ENCODE data around the gene HERC2. TPM values are rescaled to one million over a fixed set of nuclear protein-coding genes. Genes with fewer than 3 reads are reported as not detected.

HERC2 gene
- total RNA-seq, 1 experiment from 2014 or later = 69.7 TPM

DNA sequence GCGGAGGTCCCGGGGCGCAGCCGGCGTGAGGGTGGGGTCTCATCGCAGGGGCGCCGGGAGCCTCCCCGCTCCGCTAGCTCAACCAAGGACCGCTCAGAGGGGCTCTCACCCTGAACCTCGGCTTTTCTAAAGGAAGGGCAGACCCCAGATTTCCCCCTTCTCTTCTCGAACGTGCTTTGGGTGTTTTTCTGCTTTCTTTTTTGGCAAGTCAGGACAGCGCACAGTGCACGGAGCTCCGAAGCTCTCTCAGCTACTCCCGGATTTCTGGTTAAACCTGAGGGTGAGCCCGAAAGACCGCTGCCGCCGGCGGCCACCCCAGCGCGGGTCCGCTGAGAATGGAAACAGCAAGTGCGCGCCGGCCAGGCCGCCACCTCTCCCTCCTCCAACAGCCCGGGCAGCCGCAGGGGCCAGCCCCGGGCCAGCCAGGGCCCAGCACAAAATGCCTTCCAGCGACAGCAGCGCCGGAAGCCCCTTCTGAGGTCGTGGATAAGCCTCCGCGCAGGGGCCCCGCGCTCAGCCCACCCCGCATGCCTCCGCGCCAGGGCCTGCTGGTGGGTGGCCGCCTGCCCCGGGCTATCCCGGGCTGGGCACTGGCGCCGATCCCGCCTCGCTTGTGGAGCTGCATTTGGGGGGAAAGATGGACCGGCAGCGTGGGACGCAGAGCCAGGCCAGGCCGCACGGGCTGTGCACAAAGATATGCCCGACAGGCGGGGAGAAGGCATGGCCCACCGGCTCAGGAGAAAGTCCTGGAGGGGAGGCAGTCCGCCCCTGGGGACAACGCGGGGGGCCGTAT, 214.7 kb downstream of the HERC2 start:
- intact Hi-C loops (cut with micrococcal nuclease; ENCODE audit: unreplicated experiment) = no loop called here
- H3K4me3 ChIP-seq (ENCODE audit: low read depth in 2 of 2, low read length in 2 of 2) = no peak overlapping the region
- DNase-seq (ENCODE audit: low read depth, low spot score) (no peak), ATAC-seq (peak; percentile 19; the same call in 1 of the 2 replicates)
- H3K27me3 ChIP-seq (ENCODE audit: control insufficient read depth, insufficient read depth, low read length) = no peaks in the 10 kb centered on the region
- in situ Hi-C loops (cut with HindIII; ENCODE audit: low pct_unique_long_range_greater_than_20kb, low sequenced_read_pairs) = no loop called here
- H3K4me1 ChIP-seq (ENCODE audit: control insufficient read depth, insufficient read depth, low read length) = no peaks in the 10 kb centered on the region
- POLR2A ChIA-PET = no interaction called here
- no peaks in the 10 kb centered on the region for H3K36me3 ChIP-seq (ENCODE audit: control insufficient read depth, insufficient read depth, low read length)
- no peaks in the 10 kb centered on the region for H3K9me3 ChIP-seq (ENCODE audit: control insufficient read depth, insufficient read depth, low read depth, low read length)
- H3K27ac ChIP-seq (ENCODE audit: low read length) = no peak overlapping the region
- CTCF ChIA-PET = interaction anchor here (0.9 kb wide), 1 partner anchor 19 kb away, joined by 8 read pairs; no protein-coding TSS in a partner anchor
- TF ChIP-seq, protein P1, sequence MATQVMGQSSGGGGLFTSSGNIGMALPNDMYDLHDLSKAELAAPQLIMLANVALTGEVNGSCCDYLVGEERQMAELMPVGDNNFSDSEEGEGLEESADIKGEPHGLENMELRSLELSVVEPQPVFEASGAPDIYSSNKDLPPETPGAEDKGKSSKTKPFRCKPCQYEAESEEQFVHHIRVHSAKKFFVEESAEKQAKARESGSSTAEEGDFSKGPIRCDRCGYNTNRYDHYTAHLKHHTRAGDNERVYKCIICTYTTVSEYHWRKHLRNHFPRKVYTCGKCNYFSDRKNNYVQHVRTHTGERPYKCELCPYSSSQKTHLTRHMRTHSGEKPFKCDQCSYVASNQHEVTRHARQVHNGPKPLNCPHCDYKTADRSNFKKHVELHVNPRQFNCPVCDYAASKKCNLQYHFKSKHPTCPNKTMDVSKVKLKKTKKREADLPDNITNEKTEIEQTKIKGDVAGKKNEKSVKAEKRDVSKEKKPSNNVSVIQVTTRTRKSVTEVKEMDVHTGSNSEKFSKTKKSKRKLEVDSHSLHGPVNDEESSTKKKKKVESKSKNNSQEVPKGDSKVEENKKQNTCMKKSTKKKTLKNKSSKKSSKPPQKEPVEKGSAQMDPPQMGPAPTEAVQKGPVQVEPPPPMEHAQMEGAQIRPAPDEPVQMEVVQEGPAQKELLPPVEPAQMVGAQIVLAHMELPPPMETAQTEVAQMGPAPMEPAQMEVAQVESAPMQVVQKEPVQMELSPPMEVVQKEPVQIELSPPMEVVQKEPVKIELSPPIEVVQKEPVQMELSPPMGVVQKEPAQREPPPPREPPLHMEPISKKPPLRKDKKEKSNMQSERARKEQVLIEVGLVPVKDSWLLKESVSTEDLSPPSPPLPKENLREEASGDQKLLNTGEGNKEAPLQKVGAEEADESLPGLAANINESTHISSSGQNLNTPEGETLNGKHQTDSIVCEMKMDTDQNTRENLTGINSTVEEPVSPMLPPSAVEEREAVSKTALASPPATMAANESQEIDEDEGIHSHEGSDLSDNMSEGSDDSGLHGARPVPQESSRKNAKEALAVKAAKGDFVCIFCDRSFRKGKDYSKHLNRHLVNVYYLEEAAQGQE (IDR thresholded peaks at IDR 0.05; ENCODE audit: insufficient read depth in 1 of 2, low read depth in 2 of 2, low read length in 1 of 2) = no peak
- TF ChIP-seq TCF7L2 (IDR thresholded peaks at IDR 0.05; ENCODE audit: low read depth, low read length) = no peak
- no peak for TF ChIP-seq POLR2AphosphoS5 (IDR thresholded peaks at IDR 0.05; ENCODE audit: low read depth, low read length)
- no peak for TF ChIP-seq SIN3A (IDR thresholded peaks at IDR 0.05; ENCODE audit: borderline replicate concordance, insufficient read depth, low read depth, low read length)
- TF ChIP-seq, protein P2, sequence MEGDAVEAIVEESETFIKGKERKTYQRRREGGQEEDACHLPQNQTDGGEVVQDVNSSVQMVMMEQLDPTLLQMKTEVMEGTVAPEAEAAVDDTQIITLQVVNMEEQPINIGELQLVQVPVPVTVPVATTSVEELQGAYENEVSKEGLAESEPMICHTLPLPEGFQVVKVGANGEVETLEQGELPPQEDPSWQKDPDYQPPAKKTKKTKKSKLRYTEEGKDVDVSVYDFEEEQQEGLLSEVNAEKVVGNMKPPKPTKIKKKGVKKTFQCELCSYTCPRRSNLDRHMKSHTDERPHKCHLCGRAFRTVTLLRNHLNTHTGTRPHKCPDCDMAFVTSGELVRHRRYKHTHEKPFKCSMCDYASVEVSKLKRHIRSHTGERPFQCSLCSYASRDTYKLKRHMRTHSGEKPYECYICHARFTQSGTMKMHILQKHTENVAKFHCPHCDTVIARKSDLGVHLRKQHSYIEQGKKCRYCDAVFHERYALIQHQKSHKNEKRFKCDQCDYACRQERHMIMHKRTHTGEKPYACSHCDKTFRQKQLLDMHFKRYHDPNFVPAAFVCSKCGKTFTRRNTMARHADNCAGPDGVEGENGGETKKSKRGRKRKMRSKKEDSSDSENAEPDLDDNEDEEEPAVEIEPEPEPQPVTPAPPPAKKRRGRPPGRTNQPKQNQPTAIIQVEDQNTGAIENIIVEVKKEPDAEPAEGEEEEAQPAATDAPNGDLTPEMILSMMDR (IDR thresholded peaks at IDR 0.05) = no peak
- no TSS peak for BruUV-seq (replicated peaks)

DNA sequence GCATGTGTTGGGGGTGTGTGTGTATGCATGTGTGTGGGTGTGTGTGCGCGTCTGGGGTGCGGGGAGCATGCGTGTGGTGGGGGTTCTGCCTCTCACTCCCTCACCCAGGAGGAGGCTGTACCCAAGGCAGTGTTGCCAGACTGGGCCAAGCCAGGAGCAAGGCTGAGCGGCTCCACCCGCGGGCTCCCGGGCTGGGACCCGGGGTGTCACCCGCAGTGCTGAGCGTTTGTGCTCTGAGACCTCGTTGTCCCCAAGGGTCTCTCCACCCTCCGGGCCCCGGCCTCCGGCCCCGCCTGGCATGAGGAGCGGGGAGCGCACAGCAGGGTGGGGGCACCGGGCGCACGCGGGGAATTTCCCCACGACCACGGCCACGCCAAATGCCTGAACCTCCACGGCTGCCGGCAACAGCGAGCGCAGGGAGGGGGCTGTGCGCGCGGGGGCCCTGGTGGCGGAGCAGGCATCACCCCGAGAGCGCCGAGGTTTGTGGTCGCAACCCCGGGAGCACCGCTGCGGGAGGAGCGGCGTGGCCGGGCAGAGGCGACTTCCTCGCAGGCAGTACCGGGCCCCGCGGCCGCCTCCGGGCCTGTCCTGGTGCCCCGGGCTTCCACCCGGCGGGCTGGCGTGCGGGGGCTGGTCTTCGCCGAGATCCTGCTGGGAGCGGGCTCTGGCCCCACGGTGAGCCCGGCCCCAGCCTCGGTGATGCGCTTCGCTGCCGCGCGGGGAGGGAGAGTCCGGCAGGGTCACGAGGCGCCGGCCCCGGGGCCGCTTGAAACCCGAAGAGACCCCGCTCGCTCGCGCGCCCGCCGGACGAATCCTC, 215.5 kb downstream of the HERC2 start:
- BruUV-seq (replicated peaks) = no TSS peak
- CTCF ChIA-PET = no interaction called here
- POLR2A ChIA-PET = no interaction called here
- no peak for DNase-seq (ENCODE audit: low read depth, low spot score)
- Histone ChIP-seq H3K36me3 (ENCODE audit: control insufficient read depth, insufficient read depth, low read length) (no peaks in the 10 kb centered on the region), H3K9me3 (ENCODE audit: control insufficient read depth, insufficient read depth, low read depth, low read length) (no peaks in the 10 kb centered on the region), H3K27ac (ENCODE audit: low read length) (no peak overlapping the region), H3K4me3 (ENCODE audit: low read depth in 2 of 2, low read length in 2 of 2) (peak overlapping the region; percentile 22 to 26), H3K4me1 (ENCODE audit: control insufficient read depth, insufficient read depth, low read length) (no peaks in the 10 kb centered on the region), H3K27me3 (ENCODE audit: control insufficient read depth, insufficient read depth, low read length) (no peaks in the 10 kb centered on the region)
- intact Hi-C loops (cut with micrococcal nuclease; ENCODE audit: unreplicated experiment) = no loop called here
- TF ChIP-seq TCF7L2 (IDR thresholded peaks at IDR 0.05; ENCODE audit: low read depth, low read length) (no peak), SIN3A (IDR thresholded peaks at IDR 0.05; ENCODE audit: borderline replicate concordance, insufficient read depth, low read depth, low read length) (no peak), POLR2AphosphoS5 (IDR thresholded peaks at IDR 0.05; ENCODE audit: low read depth, low read length) (no peak)
- TF ChIP-seq, protein P2 (IDR thresholded peaks at IDR 0.05) = no peak
- TF ChIP-seq, protein P1 (IDR thresholded peaks at IDR 0.05; ENCODE audit: insufficient read depth in 1 of 2, low read depth in 2 of 2, low read length in 1 of 2) = no peak
- in situ Hi-C loops (cut with HindIII; ENCODE audit: low pct_unique_long_range_greater_than_20kb, low sequenced_read_pairs) = no loop called here
- peak; percentile 78 for ATAC-seq
